Mesenchymal stem cell (in vitro differentiated cells and primary cell): ENCODE measurements around the gene HSPG2.
"Not testable (repeated sequence)": the region's sequence is repeated elsewhere in the genome, so short reads cannot be mapped to it uniquely, and the experiment has no call there.

Source experiments
- DNase-seq: peaks from one replicate; pipeline ENCODE4 v3.0.0-alpha.2; 2013
- H2AFZ ChIP-seq: one replicate; pipeline ENCODE4 v1.6.1; 2013; ENCODE audit warnings: low read depth, mild to moderate bottlenecking, control low read depth, inconsistent platforms, low read length, moderate library complexity
- H2AK5ac ChIP-seq: 2 replicates; pipeline ENCODE4 v1.6.1; 2013; ENCODE audit warnings: low read length, moderate library complexity, mild to moderate bottlenecking, inconsistent platforms; ENCODE audit not compliant: severe bottlenecking
- H2BK120ac ChIP-seq: one replicate; pipeline ENCODE4 v1.6.1; 2013; ENCODE audit warnings: low read depth, mild to moderate bottlenecking, inconsistent platforms, low read length, moderate library complexity
- H2BK12ac ChIP-seq, 2 experiments: one replicate each; pipeline ENCODE4 v1.6.1; 2013; ENCODE audit warnings: inconsistent platforms in 2 of 2, low read length in 2 of 2, mild to moderate bottlenecking in 2 of 2, moderate library complexity in 2 of 2, control low read depth in 1 of 2
- H2BK15ac ChIP-seq: one replicate; pipeline ENCODE4 v1.6.1; 2013; ENCODE audit warnings: mild to moderate bottlenecking, low read depth, inconsistent platforms; ENCODE audit not compliant: poor library complexity, severe bottlenecking
- H2BK5ac ChIP-seq: 2 replicates; pipeline ENCODE4 v1.6.1; 2013; ENCODE audit warnings: low read depth, mild to moderate bottlenecking, low read length, control low read depth, inconsistent platforms; ENCODE audit not compliant: poor library complexity, severe bottlenecking
- H3K14ac ChIP-seq, 2 experiments: one replicate each; pipeline ENCODE4 v1.6.1; 2013; ENCODE audit warnings: inconsistent platforms in 2 of 2, low read length in 2 of 2, control low read depth in 1 of 2, mild to moderate bottlenecking in 1 of 2, moderate library complexity in 1 of 2
- H3K18ac ChIP-seq, 2 experiments: one replicate each; pipeline ENCODE4 v1.6.1; 2013; ENCODE audit warnings: inconsistent platforms in 2 of 2, low read length in 2 of 2, control low read depth in 1 of 2, low read depth in 1 of 2, mild to moderate bottlenecking in 1 of 2
- H3K23ac ChIP-seq, 2 experiments: one replicate each; pipeline ENCODE4 v1.6.1; 2013; ENCODE audit warnings: inconsistent platforms in 2 of 2, low read length in 2 of 2, mild to moderate bottlenecking in 2 of 2, moderate library complexity in 2 of 2, control low read depth in 1 of 2
- H3K27ac ChIP-seq: 2 replicates; pipeline ENCODE4 v1.5.1; 2013; ENCODE audit warnings: mild to moderate bottlenecking, moderate library complexity, low read length, control low read depth, inconsistent platforms; ENCODE audit not compliant: poor library complexity, severe bottlenecking
- H3K27me3 ChIP-seq, 2 experiments: 2 replicates each; pipeline versions ENCODE4 v1.6.1 to v1.7.0; 2013; ENCODE audit warnings: low read length in 2 of 2, mild to moderate bottlenecking in 2 of 2, moderate library complexity in 2 of 2, control low read depth in 1 of 2, inconsistent platforms in 1 of 2; ENCODE audit not compliant: control insufficient read depth in 1 of 2, insufficient read depth in 1 of 2
- H3K36me3 ChIP-seq, 2 experiments: 2 replicates each; pipeline versions ENCODE4 v1.6.1 to v1.7.0; 2013; ENCODE audit warnings: low read length in 2 of 2, control low read depth in 1 of 2, inconsistent platforms in 1 of 2, low read depth in 1 of 2, mild to moderate bottlenecking in 1 of 2; ENCODE audit not compliant: insufficient read depth in 2 of 2, control insufficient read depth in 1 of 2
- H3K4ac ChIP-seq, 2 experiments: one replicate each; pipeline ENCODE4 v1.6.1; 2013; ENCODE audit warnings: inconsistent platforms in 2 of 2, low read length in 2 of 2, mild to moderate bottlenecking in 2 of 2, moderate library complexity in 2 of 2, control low read depth in 1 of 2, low read depth in 1 of 2
- H3K4me1 ChIP-seq: 2 replicates; pipeline ENCODE4 v1.6.1; 2013; ENCODE audit warnings: low read depth, low read length, control low read depth; ENCODE audit not compliant: control insufficient read depth, insufficient read depth
- H3K4me2 ChIP-seq: 2 replicates; pipeline ENCODE4 v1.6.1; 2013; ENCODE audit warnings: low read length, mild to moderate bottlenecking, inconsistent platforms; ENCODE audit not compliant: poor library complexity, severe bottlenecking
- H3K4me3 ChIP-seq, 2 experiments: 2 replicates each; pipeline versions ENCODE4 v1.5.1 to v1.7.0; 2013; ENCODE audit warnings: low read length in 2 of 2, mild to moderate bottlenecking in 2 of 2, control low read depth in 1 of 2, low read depth in 1 of 2; ENCODE audit not compliant: insufficient read depth in 1 of 2
- H3K79me1 ChIP-seq: replicated peaks from 2 replicates; pipeline ENCODE4 v1.6.1; 2013; ENCODE audit warnings: mild to moderate bottlenecking, control low read depth, low read length, inconsistent platforms; ENCODE audit not compliant: poor library complexity, severe bottlenecking
- H3K9ac ChIP-seq: 2 replicates; pipeline ENCODE4 v1.7.0; 2013; ENCODE audit warnings: mild to moderate bottlenecking, low read length, moderate library complexity
- H3K9me3 ChIP-seq: 2 replicates; pipeline ENCODE4 v1.7.0; 2013; ENCODE audit warnings: mild to moderate bottlenecking, low read length; ENCODE audit not compliant: control insufficient read depth
- H4K8ac ChIP-seq: one replicate; pipeline ENCODE4 v1.6.1; 2013; ENCODE audit warnings: inconsistent platforms, mild to moderate bottlenecking, low read length, moderate library complexity
- H4K91ac ChIP-seq: one replicate; pipeline ENCODE4 v1.6.1; 2013; ENCODE audit warnings: mild to moderate bottlenecking, low read length, inconsistent platforms
- WGBS: methylation state at CpG from one replicate; pipeline ENCODE4 v1.1.7; 2013; ENCODE audit warnings: mixed read lengths; 5-methylcytosine and 5-hydroxymethylcytosine counted together

HSPG2 gene

GRCh38 chr1:21909286-21909759, 27.8 kb downstream of the HSPG2 start:
- H3K36me3 ChIP-seq: peaks cover 11 to 36% of the 10 kb centered on the region in 2 experiments
- H4K91ac ChIP-seq: peak overlapping the region; percentile 87
- peak overlapping the region; percentile 41 to 88 for H3K18ac ChIP-seq
- H3K23ac ChIP-seq: no peak overlapping the region
- H3K4me3 ChIP-seq: no peak overlapping the region
- H3K27me3 ChIP-seq: no peaks in the 10 kb centered on the region
- 93% methylated on average over 1 of the region's 1 CpG for WGBS
- no peak overlapping the region for H2AFZ ChIP-seq
- peak overlapping the region; percentile 33 to 83 for H2BK12ac ChIP-seq
- peak overlapping the region; percentile 44 to 70 for H3K4ac ChIP-seq
- peak overlapping the region; percentile 86 for H2AK5ac ChIP-seq
- H3K4me2 ChIP-seq: no peak overlapping the region
- peaks cover 27% of the 10 kb centered on the region for H3K79me1 ChIP-seq
- peak overlapping the region; percentile 54 for H3K27ac ChIP-seq
- H2BK120ac ChIP-seq: peak overlapping the region; percentile 50
- H3K9ac ChIP-seq: peak overlapping the region; percentile 92
- no peak overlapping the region for H2BK5ac ChIP-seq
- H4K8ac ChIP-seq: peak overlapping the region; percentile 93
- H2BK15ac ChIP-seq: peak overlapping the region; percentile 52
- H3K9me3 ChIP-seq: no peaks in the 10 kb centered on the region
- no peak overlapping the region for H3K14ac ChIP-seq
- peak; percentile 52 for DNase-seq
- peaks cover 52% of the 10 kb centered on the region for H3K4me1 ChIP-seq

- 93% methylated on average over 17 of the region's 19 CpGs for WGBS
- Histone ChIP-seq H3K4me1 (peaks cover 46% of the 10 kb centered on the region), H3K36me3 (peaks cover 7 to 37% of the 10 kb centered on the region in 2 experiments)
Measured at GRCh38 chr1:21907737-21908534, 29.2 kb downstream of the HSPG2 start.

GRCh38 chr1:21907079-21907418, 30.1 kb downstream of the HSPG2 start:
- no peak overlapping the region for H3K23ac ChIP-seq
- no peaks in the 10 kb centered on the region for H3K9me3 ChIP-seq
- H3K4me2 ChIP-seq: no peak overlapping the region
- H3K27me3 ChIP-seq: no peaks in the 10 kb centered on the region
- WGBS: 92% methylated on average over 9 of the region's 9 CpGs
- H3K4me1 ChIP-seq: peaks cover 46% of the 10 kb centered on the region
- no peak overlapping the region for H2AFZ ChIP-seq
- peak overlapping the region in 1 of 2 experiments; percentile 73 for H3K18ac ChIP-seq
- no peak for DNase-seq
- H3K79me1 ChIP-seq: peaks cover 37% of the 10 kb centered on the region
- H3K9ac ChIP-seq: peak overlapping the region; percentile 92
- H4K8ac ChIP-seq: peak overlapping the region; percentile 35
- H2BK12ac ChIP-seq: peak overlapping the region; percentile 28 to 88
- peak overlapping the region; percentile 34 for H4K91ac ChIP-seq
- H2AK5ac ChIP-seq: no peak overlapping the region
- peaks cover 7 to 44% of the 10 kb centered on the region in 2 experiments for H3K36me3 ChIP-seq
- no peak overlapping the region for H3K14ac ChIP-seq
- no peak overlapping the region for H2BK120ac ChIP-seq
- H2BK5ac ChIP-seq: no peak overlapping the region
- peak overlapping the region; percentile 35 to 64 for H3K4ac ChIP-seq
- peak overlapping the region; percentile 60 for H2BK15ac ChIP-seq
- no peak overlapping the region for H3K27ac ChIP-seq
- no peak overlapping the region for H3K4me3 ChIP-seq

More at GRCh38 chr1:21907737-21908534, 29.2 kb downstream of the HSPG2 start:
- H2BK15ac ChIP-seq, H2BK12ac ChIP-seq, H4K8ac ChIP-seq, H2AFZ ChIP-seq, H3K27me3 ChIP-seq, H3K4me2 ChIP-seq, H4K91ac ChIP-seq, H3K4ac ChIP-seq, H3K4me3 ChIP-seq, H3K9me3 ChIP-seq, H2BK120ac ChIP-seq, H3K27ac ChIP-seq, H3K18ac ChIP-seq, H3K14ac ChIP-seq, H2AK5ac ChIP-seq, H3K23ac ChIP-seq, DNase-seq, H2BK5ac ChIP-seq: not testable (repeated sequence)
- peaks cover 30% of the 10 kb centered on the region for H3K79me1 ChIP-seq
- peak overlapping the region; percentile 92 for H3K9ac ChIP-seq
